A172 (cell line): ENCODE results near the gene MEX3A. TPM values are rescaled to one million over a fixed set of nuclear protein-coding genes. Genes with fewer than 3 reads are reported as not detected.
"Not testable (repeated sequence)": the region's sequence is repeated elsewhere in the genome, so short reads cannot be mapped to it uniquely, and the experiment has no call there.

ENCODE experiments used
- DNase-seq: peaks from one replicate; pipeline ENCODE4 v3.0.0-alpha.2; 2015; ENCODE audit warnings: low spot score
- total RNA-seq: library from RNA; depleted of rRNA; stranded (reverse); fragments of >200 nt; shearing (Covaris generic); gene quantifications from 2 replicates; pipeline ENCODE4 v1.2.3, GENCODE V29; 2014; rRNA removed

Gene MEX3A
- 11.2 and 12.5 TPM in 2 replicates for total RNA-seq

- DNase-seq: peak; percentile 85
Measured at GRCh38 chr1:156082309-156083091, at the start of gene MEX3A. Gene MEX3A, minus strand, starts transcription at chr1:156082465. Its CDS starts 467 bp downstream, at chr1:156081998.

- DNase-seq: no peak
Measured at GRCh38 chr1:156130578-156130942, 48.3 kb upstream of the MEX3A start.

- DNase-seq: peak; percentile 100
Measured at GRCh38 chr1:156129687-156130577, 47.7 kb upstream of the MEX3A start.

GRCh38 chr1:156128654-156129597 lies 46.7 kb upstream of the MEX3A start:
- DNase-seq: no peak

GRCh38 chr1:156128308-156128653 lies 46.0 kb upstream of the MEX3A start:
- no peak for DNase-seq

- peak; percentile 100 for DNase-seq
Measured at GRCh38 chr1:156126630-156127534, 44.6 kb upstream of the MEX3A start.

GRCh38 chr1:156126043-156126629 lies 43.9 kb upstream of the MEX3A start:
- DNase-seq: peak; percentile 99

- not testable (repeated sequence) for DNase-seq
Measured at GRCh38 chr1:156125544-156125943, 43.3 kb upstream of the MEX3A start.

- DNase-seq: peak; percentile 91
Measured at GRCh38 chr1:156124557-156125483, 42.6 kb upstream of the MEX3A start.

- DNase-seq: peak; percentile 100
Measured at GRCh38 chr1:156123356-156124196, 41.3 kb upstream of the MEX3A start.

GRCh38 chr1:156122519-156123355 lies 40.5 kb upstream of the MEX3A start:
- DNase-seq: peak; percentile 99

- no peak for DNase-seq
Measured at GRCh38 chr1:156122086-156122485, 39.8 kb upstream of the MEX3A start.

- DNase-seq: no peak
Measured at GRCh38 chr1:156121457-156121856, 39.2 kb upstream of the MEX3A start.

GRCh38 chr1:156121005-156121404 lies 38.7 kb upstream of the MEX3A start:
- DNase-seq: not testable (repeated sequence)

- no peak for DNase-seq
Measured at GRCh38 chr1:156120318-156120717, 38.1 kb upstream of the MEX3A start.

- DNase-seq: peak; percentile 93
Measured at GRCh38 chr1:156119503-156120209, 37.4 kb upstream of the MEX3A start.
